Neutrophil (primary cell): ENCODE results near the gene TNRC6C.

Experiments used
- H3K27ac ChIP-seq: fragments of 200-600 bp; sonication (generic); 2 replicates; pipeline ENCODE4 v1.5.1; 2016; ENCODE audit warnings: mild to moderate bottlenecking, moderate library complexity
- H3K27me3 ChIP-seq: fragments of 200-600 bp; sonication (generic); 2 replicates; pipeline ENCODE4 v1.6.0; 2016; ENCODE audit warnings: mild to moderate bottlenecking
- H3K36me3 ChIP-seq: fragments of 200-600 bp; sonication (generic); 2 replicates; pipeline ENCODE4 v1.5.1; 2017
- H3K4me1 ChIP-seq, 2 experiments: fragments of 200-600 bp in 1 of 2; sonication (generic) in 1 of 2; 1 replicate in 1 of 2; 2 replicates in 1 of 2; pipeline versions ENCODE4 v1.5.1 to v1.6.1; 2013 to 2016; ENCODE audit warnings: low read depth in 1 of 2, low read length in 1 of 2, mild to moderate bottlenecking in 1 of 2, moderate library complexity in 1 of 2; ENCODE audit not compliant: control insufficient read depth in 1 of 2, insufficient read depth in 1 of 2
- H3K4me3 ChIP-seq, 2 experiments: fragments of 200-600 bp in 1 of 2; sonication (generic) in 1 of 2; 1 replicate in 1 of 2; 2 replicates in 1 of 2; pipeline ENCODE4 v1.5.1; 2013 to 2016; ENCODE audit warnings: low read depth in 1 of 2, low read length in 1 of 2, mild to moderate bottlenecking in 1 of 2, moderate library complexity in 1 of 2
- H3K9me3 ChIP-seq: fragments of 200-600 bp; sonication (generic); 2 replicates; pipeline ENCODE4 v1.5.1; 2016
- TF ChIP-seq, protein P1 (sequence below): fragments of 200-600 bp; sonication (generic); IDR thresholded peaks from 2 replicates; pipeline ENCODE4 v1.5.1; 2016; ENCODE audit warnings: antibody characterized with exemption

TNRC6C gene

DNA sequence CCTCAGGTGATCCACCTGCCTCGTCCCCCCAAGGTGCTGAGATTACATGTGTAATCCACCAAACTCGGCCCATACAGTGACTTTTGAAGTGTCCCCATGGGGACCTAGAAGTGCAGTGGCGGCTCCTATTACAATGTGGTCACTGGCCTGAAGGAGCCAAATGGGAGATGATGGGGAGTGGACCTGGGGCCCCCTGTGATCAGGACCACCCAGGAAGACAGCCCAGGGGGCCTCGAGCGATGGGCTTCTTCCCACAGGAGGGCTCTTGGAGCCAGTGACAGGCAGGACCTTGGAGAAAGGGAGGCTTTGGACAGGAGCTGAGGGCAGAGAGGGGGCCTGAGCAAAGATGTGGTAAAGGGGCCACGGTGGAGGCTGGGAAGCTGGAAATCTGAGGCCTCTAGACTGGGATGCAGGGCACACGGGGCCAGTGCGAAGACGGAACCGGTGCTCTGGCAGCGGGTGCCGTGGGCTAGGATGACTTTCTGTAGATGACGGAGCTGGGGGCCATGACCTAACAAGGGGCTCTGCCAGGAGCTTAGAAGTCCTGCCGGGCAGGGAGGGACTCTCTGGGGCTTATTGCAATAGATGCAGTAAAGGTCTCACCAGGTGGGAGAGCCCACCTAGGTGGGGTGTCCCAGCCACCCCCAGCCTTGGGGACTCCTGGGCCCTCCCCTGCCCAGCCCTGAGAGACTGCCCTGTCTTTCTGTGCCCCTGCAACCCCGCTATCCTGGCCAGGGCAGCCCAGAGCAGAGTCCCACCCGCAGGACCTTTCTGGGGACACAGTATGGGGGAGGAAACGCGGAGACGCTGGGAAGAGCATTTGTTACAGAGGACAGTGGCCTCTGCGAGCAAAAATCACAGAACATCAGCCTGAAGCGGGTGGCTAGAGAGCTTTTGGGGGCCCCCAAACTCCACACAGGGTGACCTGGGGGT is 185.0 kb downstream of the TNRC6C start:
- peak overlapping the region; percentile 71 for H3K27ac ChIP-seq
- no peaks in the 10 kb centered on the region for H3K9me3 ChIP-seq
- H3K4me1 ChIP-seq, result peaks cover 82 to 83% of the 10 kb centered on the region in 2 experiments
- no peaks in the 10 kb centered on the region for H3K27me3 ChIP-seq
- H3K4me3 ChIP-seq, result no peak overlapping the region
- TF ChIP-seq, protein P1, sequence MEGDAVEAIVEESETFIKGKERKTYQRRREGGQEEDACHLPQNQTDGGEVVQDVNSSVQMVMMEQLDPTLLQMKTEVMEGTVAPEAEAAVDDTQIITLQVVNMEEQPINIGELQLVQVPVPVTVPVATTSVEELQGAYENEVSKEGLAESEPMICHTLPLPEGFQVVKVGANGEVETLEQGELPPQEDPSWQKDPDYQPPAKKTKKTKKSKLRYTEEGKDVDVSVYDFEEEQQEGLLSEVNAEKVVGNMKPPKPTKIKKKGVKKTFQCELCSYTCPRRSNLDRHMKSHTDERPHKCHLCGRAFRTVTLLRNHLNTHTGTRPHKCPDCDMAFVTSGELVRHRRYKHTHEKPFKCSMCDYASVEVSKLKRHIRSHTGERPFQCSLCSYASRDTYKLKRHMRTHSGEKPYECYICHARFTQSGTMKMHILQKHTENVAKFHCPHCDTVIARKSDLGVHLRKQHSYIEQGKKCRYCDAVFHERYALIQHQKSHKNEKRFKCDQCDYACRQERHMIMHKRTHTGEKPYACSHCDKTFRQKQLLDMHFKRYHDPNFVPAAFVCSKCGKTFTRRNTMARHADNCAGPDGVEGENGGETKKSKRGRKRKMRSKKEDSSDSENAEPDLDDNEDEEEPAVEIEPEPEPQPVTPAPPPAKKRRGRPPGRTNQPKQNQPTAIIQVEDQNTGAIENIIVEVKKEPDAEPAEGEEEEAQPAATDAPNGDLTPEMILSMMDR, result no peak
- peaks cover 26% of the 10 kb centered on the region for H3K36me3 ChIP-seq

DNA sequence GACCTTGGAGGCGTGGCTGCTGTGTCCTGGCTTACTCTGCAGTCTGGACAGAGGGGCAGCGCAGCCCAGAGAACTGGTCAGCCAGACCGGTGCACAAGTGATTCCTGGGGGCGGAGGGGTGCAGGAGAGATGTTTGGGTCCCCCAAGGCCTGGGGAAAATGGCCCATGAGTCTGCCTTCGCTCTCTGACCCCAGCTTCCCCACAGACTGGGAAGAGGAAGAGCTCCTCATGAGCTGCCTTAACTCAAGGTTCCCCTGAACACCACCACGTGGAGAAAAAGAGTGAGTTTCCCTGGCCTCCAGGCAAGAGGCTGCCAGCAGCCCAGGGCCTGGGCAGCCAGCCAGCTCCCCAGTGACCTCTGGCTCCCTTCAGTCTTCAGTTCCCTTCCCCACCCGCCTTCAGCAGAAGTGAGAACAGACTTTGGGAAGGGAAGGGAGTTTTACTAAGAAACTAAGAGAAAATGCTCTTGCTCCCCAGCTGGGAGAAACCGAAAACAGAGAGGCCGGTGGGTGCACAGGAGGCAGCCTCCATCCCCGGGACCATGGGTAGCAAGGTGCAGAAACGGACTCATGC is 185.7 kb downstream of the TNRC6C start:
- no peaks in the 10 kb centered on the region for H3K9me3 ChIP-seq
- H3K4me1 ChIP-seq, result peaks cover 77 to 81% of the 10 kb centered on the region in 2 experiments
- peak overlapping the region; percentile 71 for H3K27ac ChIP-seq
- H3K4me3 ChIP-seq, result no peak overlapping the region
- H3K36me3 ChIP-seq, result peaks cover 21% of the 10 kb centered on the region
- H3K27me3 ChIP-seq, result no peaks in the 10 kb centered on the region
- TF ChIP-seq, protein P1, result no peak

DNA sequence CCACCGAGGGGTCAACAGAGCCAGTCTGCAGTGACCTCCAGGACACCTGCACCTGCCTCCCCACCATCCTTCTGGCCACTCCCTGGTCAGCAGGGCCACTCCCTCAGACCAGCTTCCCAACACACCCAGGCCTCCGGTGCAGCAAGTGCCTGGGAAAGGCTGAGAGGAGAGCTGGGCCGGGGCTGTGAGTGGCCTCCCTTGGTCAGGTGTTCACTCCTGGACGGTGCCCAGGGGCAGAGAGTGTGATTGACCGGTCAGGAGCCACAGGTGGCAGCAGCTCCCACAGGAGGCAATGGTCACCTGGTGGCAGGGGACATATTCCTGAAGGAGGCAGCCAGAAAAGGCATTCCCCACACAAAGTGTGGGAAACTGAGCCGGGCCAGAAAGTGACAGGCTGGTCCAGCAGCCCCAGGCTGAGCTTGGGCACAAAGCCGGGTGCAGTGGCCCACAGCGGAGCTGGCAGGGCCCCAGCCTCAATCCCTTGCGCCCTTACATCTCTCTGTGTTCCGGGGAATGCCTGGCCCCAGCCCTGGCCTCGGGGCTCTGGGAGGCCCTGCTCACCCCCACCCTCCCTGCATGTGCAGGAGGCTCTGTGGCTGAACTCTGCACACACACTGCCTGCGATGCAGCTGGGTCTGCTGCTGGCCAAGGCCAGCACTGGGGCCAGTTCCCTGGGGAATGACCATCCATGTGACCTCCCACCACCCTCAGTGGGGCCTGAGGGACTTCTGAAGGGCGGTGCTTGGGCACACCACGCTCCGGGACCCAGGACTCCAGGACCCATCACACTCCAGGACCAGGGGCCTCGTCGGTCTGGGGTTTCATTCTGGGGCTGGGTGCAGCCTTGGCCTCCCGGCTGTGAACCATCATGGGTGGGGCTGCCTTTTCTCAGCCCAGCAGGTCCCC is 186.5 kb downstream of the TNRC6C start:
- H3K4me1 ChIP-seq, result peaks cover 70 to 73% of the 10 kb centered on the region in 2 experiments
- H3K27me3 ChIP-seq, result no peaks in the 10 kb centered on the region
- H3K9me3 ChIP-seq, result no peaks in the 10 kb centered on the region
- peaks cover 21% of the 10 kb centered on the region for H3K36me3 ChIP-seq
- no peak overlapping the region for H3K4me3 ChIP-seq
- TF ChIP-seq, protein P1, result no peak
- peak overlapping the region; percentile 71 for H3K27ac ChIP-seq

DNA sequence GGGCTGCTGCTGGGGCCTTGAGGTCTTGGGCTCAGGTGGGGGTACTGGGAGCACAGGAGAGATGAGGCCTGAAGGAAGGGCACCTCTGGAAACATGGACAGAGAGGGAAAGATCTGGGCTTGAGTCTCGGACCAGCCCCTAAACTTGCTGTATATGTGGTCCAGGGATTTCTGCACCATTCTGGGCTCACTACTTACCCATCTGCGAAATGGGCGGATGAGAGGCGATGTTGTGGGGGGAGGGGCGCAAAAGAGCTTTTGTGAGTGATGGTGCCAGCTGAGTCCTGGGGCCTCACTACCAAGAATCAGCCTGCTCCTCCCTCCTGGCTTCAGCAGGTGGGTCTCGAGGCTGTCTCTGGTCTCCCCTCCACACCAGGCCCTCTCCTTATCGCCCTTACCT is 188.0 kb downstream of the TNRC6C start:
- Histone ChIP-seq H3K27ac (peak overlapping the region; percentile 85), H3K9me3 (no peaks in the 10 kb centered on the region), H3K27me3 (no peaks in the 10 kb centered on the region), H3K4me1 (peaks cover 55 to 60% of the 10 kb centered on the region in 2 experiments), H3K36me3 (peaks cover 13% of the 10 kb centered on the region), H3K4me3 (no peak overlapping the region)
- TF ChIP-seq, protein P1, result no peak

DNA sequence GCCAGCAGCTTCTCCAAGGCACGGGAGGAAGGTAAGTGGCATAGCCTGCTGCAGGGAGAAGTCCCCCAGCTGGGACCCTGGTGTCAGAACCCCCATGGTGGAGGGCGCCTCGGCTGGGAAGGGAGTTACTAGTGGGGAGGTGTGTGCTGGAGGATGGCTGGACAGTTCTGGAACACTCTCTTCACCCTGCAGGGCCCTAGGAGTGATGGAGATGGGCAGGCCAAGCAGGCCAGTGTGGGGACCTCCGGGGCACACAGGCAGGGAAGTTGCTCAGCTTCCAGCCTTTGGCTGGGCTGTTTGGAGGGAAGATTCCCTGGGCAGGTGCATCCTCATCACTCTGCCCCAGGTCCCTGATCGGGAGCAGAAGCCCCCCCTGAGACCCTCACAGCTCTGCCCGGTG is 188.4 kb downstream of the TNRC6C start:
- peak overlapping the region; percentile 85 for H3K27ac ChIP-seq
- H3K9me3 ChIP-seq, result no peaks in the 10 kb centered on the region
- no peaks in the 10 kb centered on the region for H3K27me3 ChIP-seq

More for the DNA sequence above, 188.4 kb downstream of the TNRC6C start:
- Histone ChIP-seq H3K36me3 (peaks cover 9% of the 10 kb centered on the region), H3K4me3 (peak overlapping the region in 1 of 2 experiments; percentile 17), H3K4me1 (peaks cover 51 to 56% of the 10 kb centered on the region in 2 experiments)
- TF ChIP-seq, protein P1, result no peak
